ENCODE measurements around the gene HOXB7. TPM values are rescaled to one million over a fixed set of nuclear protein-coding genes. Genes with fewer than 3 reads are reported as not detected.

The HOXB7 gene
- total and polyA plus RNA-seq, 2 of the 13 experiments (the other 11 are each of a cell fraction or from before 2014, with no cell fraction given): 0.04 TPM; not detected in 1

DNA sequence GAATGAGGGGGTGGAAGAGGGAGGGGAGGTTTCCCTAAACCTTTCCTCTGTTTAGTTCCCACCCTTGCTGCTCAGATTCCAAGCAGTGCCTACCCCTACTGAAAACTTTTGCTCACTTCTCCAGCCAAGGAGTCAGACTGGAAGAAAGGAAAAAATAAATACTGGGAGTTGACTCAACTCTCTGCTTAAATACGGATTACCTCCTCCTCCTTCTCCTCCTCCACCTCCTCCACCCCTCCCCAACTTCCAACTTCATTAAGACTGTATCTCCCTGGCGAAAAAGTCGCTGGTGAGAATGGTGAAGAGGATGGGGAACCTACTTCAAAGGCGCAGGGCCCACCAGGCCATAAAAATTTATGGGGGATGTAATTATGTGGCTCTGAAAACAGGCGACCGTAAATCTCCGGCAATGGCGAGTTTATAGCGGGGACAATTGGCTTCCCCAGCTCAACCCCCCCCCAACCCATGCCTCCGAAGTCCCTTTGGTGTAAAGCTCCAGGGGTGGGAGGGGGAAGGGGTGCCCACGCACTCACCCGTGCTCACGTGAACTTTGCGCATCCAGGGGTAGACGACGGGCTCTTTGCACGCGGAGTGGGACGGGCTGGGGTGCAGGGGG, 33.4 kb downstream of the HOXB7 start:
- POLR2A ChIA-PET: no interaction called here
- Histone ChIP-seq H3K9ac (ENCODE audit: insufficient read depth, low read depth, low read length) (no peak overlapping the region), H3K4me2 (ENCODE audit: low read depth, low read length) (no peak overlapping the region), H3K27ac (ENCODE audit: extremely low read length, insufficient read depth, low read length) (no peak overlapping the region), H2AFZ (ENCODE audit: low read length) (no peak overlapping the region), H3K4me1 (ENCODE audit: insufficient read depth, low read length) (no peaks in the 10 kb centered on the region), H3K36me3 (replicated peaks in 1 of 2; ENCODE audit: control insufficient read depth in 1 of 2, insufficient read depth in 2 of 2, low read length in 2 of 2) (no peaks in the 10 kb centered on the region), H3K79me2 (ENCODE audit: insufficient read depth, low read length) (no peaks in the 10 kb centered on the region), H4K20me1 (ENCODE audit: insufficient read depth, low read length) (no peaks in the 10 kb centered on the region; the same call in 1 of the 2 replicates), H3K9me3 (ENCODE audit: low read length) (no peaks in the 10 kb centered on the region), H3K27me3 (ENCODE audit: control insufficient read depth in 1 of 2, insufficient read depth in 2 of 2, low read length in 2 of 2) (peaks cover 36 to 89% of the 10 kb centered on the region in 2 experiments), H3K4me3 (replicated peaks in 1 of 3; ENCODE audit: insufficient read depth in 1 of 3, low read depth in 2 of 3, low read length in 3 of 3) (no peak overlapping the region)
- intact Hi-C loops (cut with micrococcal nuclease; ENCODE audit: unreplicated experiment): no loop called here
- no peak for DNase-seq (ENCODE audit: low spot score)
- FAIRE-seq: no peak
- WGBS (ENCODE audit: low lambda C conversion rate): 14% methylated on average over 9 of the region's 19 CpGs
- CTCF ChIA-PET (ENCODE audit: low intra/inter-chr PET ratio, low total read pairs): no interaction called here
- TF ChIP-seq EZH2 (conservative IDR thresholded peaks at IDR 0.05; ENCODE audit: low read depth, low read length): 0 out of 2 replicates have a peak, but pooled peaks have one; percentile 72
- TF ChIP-seq KLF9 (CRISPR knock-in tag; IDR thresholded peaks at IDR 0.05; ENCODE audit: low read depth): no peak
- TF ChIP-seq MTA1 (CRISPR knock-in tag; IDR thresholded peaks at IDR 0.05; ENCODE audit: borderline replicate concordance): no peak
- no peak for TF ChIP-seq RBAK (CRISPR knock-in tag; IDR thresholded peaks at IDR 0.05)
- TF ChIP-seq ZSCAN20 (CRISPR knock-in tag; IDR thresholded peaks at IDR 0.05; ENCODE audit: borderline replicate concordance): no peak
- TF ChIP-seq, protein P1, sequence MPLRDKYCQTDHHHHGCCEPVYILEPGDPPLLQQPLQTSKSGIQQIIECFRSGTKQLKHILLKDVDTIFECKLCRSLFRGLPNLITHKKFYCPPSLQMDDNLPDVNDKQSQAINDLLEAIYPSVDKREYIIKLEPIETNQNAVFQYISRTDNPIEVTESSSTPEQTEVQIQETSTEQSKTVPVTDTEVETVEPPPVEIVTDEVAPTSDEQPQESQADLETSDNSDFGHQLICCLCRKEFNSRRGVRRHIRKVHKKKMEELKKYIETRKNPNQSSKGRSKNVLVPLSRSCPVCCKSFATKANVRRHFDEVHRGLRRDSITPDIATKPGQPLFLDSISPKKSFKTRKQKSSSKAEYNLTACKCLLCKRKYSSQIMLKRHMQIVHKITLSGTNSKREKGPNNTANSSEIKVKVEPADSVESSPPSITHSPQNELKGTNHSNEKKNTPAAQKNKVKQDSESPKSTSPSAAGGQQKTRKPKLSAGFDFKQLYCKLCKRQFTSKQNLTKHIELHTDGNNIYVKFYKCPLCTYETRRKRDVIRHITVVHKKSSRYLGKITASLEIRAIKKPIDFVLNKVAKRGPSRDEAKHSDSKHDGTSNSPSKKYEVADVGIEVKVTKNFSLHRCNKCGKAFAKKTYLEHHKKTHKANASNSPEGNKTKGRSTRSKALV (CRISPR knock-in tag; IDR thresholded peaks at IDR 0.05): no peak
- BruUV-seq (replicated peaks): no TSS peak
- in situ Hi-C loops (cut with HindIII; ENCODE audit: extremely low pct_ligation_motif_present, low pct_unique_long_range_greater_than_20kb): no loop called here
- no peak for ATAC-seq

Data from HepG2 (cell line).